Spleen (tissue), 7 donors: ENCODE results near the gene PCDHGB1.
"Not testable (repeated sequence)": the region's sequence is repeated elsewhere in the genome, so short reads cannot be mapped to it uniquely, and the experiment has no call there.

ENCODE experiments used
- CTCF ChIP-seq, 11 experiments: fragments of 200-600 bp in 7 of 11; fragments of 450-650 bp in 4 of 11; sonication (generic) in 4 of 11; IDR thresholded peaks in 8 of 11; conservative IDR thresholded peaks in 3 of 11; 1 replicate in 7 of 11; 2 replicates in 4 of 11; pipeline versions ENCODE4 v1.4.0 to v1.8.0; 2016 to 2021; ENCODE audit warnings: antibody characterized with exemption in 11 of 11, inconsistent platforms in 4 of 11, mild to moderate bottlenecking in 1 of 11
- POLR2A ChIP-seq, 3 donors: fragments of 450-650 bp; IDR thresholded peaks; one replicate each; pipeline ENCODE4 v1.5.1; 2017; ENCODE audit warnings: antibody characterized with exemption in 3 of 3, mild to moderate bottlenecking in 1 of 3
- donor health status: DM: no; HTN: no; CAD: no; lungs with moderate emphysema.
- donor health status: DM: no; HTN: no; CAD: no.
- donor health status: DM: no; HTN: no; CAD: no.

DNA sequence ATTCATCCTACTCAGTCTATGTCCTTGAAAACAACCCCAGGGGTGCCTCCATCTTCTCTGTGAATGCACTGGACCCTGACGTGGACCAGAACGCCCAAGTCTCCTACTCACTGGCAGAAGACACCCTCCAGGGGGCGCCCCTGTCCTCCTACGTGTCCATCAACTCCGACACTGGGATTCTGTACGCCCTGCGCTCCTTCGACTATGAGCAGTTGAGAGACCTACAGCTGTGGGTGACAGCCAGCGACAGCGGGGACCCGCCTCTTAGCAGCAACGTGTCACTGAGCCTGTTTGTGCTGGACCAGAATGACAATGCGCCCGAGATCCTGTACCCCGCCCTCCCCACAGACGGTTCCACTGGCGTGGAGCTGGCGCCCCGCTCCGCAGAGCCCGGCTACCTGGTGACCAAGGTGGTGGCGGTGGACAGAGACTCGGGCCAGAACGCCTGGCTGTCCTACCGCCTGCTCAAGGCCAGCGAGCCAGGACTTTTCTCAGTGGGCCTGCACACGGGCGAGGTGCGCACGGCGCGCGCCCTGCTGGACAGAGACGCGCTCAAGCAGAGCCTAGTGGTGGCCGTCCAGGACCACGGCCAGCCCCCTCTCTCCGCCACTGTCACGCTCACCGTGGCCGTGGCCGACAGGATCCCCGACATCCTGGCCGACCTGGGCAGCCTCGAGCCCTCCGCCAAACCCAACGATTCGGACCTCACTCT lies 25.7 kb downstream of the PCDHGB1 start:
- not testable (repeated sequence) for TF ChIP-seq CTCF (IDR thresholded peaks at IDR 0.05 in 8 of 11, conservative IDR thresholded peaks at IDR 0.05 in 3 of 11); POLR2A (IDR thresholded peaks at IDR 0.05)
